ENCODE measurements around the gene PIGC.

PIGC gene

DNA sequence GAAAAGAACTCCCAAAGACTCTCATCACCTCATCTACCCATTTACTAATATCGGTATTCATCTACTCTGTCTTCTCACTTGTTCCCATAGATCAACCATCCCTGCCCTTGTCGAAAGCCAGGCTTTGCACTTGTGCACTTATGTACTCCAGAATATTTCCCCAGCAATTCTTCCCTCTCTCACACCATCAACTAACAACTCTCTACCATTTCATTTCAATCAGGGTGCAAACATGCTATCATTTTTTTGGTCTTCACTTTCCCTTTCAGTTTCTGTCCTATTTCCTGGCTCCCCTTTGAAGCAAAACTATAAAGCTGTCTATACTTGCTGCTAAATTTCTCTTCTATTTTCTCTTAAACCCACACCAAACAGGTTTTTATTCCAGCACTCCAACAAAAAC lies 16.7 kb downstream of the PIGC start:
- peak; percentile 35 for DNase-seq

DNA sequence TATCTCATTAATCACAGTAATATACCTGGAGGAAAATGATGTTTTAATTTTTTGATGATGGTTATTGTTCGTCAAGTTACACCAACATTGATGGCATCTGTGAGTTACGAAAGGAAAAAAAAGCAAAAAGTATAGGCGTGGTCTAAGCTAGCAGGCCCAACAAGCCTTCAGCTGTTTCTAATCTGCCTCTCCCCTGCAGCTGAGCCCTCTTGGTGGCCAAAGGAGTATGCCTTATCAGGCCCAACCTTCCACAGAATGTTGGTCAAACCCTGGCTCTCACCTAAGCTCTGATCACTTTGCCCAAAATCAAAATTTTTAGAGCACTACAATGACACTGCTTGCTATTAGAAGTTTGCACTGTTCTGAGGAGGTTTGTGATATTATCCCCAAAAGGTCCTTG lies 18.5 kb downstream of the PIGC start:
- DNase-seq: peak; percentile 49

GRCh38 chr1:172423336-172423735 lies 20.5 kb downstream of the PIGC start:
- DNase-seq: no peak

DNA sequence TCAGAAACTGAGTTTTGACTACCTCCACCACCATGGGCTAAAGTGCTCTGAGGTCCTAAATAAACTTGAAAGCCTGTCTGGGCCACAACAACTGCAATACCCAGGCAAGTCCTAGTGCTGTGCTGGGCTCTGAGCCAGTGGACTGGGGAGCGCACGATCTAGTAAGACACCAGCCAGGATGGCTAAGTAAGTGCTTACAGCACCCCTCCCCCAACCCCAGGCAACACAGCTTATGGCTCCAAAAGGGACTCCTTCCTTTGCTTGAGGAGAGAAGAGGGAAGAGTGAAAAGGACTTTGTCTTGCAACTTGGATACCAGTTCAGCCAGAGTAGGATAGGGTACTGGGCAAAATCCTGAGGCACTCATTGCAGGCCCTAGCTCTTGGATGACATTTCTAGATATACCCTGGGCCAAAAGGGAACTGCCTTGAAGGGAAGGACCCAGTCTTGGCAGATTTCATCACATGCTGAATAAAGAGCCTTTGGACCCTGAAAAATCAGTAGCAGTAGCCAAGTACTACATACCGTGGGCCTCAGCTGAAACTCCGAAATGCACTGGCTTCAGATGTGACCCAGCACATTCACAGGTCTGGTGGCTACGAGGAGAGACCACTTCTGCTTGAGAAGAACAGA lies 21.8 kb downstream of the PIGC start:
- no peak for DNase-seq

DNA sequence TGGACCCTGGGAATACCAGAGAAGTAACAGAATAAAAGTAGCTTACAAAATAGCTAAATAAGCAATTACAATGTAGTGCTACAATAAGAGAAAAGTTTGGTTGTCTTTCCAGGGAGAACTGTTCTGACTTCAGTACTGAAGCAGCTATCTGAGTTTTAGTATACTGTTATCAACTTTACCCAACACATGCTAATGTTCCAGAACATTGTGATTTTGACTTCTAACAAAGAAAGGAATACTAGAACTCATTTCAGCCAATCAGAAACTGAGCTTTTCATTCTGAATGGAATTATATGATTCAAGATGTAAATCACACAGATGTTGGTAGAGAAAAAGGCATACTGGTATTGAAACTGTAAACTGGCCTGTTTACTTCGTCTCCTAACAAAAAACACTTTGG lies 23.5 kb downstream of the PIGC start, which contains the start of gene C1orf105:
C1orf105 (plus strand) TSS at position 301 of the 400 bp plus-strand sequence. CDS start 201 bp downstream, outside the sequence.
- no peak for DNase-seq

- no peak for DNase-seq
Observed at GRCh38 chr1:172417557-172417956, 26.3 kb downstream of the PIGC start.

DNA sequence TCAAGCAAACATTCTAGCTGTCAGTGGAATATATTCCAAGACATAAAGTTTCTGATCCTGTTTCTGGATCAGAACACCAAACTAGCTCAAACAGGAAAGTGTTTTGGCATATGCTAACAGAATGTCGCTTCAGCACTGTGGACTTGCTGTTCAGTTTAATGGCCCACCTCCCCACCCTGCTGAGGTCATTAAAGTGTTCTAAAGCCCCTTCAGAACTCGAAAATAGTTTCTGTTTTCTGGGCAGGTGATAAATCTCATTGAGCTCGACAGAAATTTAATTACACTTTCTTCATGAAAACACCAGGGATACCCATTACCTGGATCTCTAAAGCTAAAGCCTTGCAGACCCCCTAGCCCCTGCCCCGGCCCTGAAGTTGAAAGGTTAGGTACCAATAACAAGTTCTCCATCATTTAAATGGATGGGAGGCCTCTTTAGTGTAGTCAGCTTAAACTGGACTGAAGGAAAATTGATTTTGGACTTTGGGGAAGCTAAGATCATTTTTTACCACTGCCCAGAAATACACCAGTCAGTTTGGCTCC lies 27.3 kb downstream of the PIGC start:
- no peak for DNase-seq

GRCh38 chr1:172414331-172414730 lies 29.5 kb downstream of the PIGC start:
- DNase-seq: no peak

GRCh38 chr1:172411791-172412338 lies 32.0 kb downstream of the PIGC start:
- DNase-seq: no peak

- DNase-seq: no peak
Observed at GRCh38 chr1:172410027-172410426, 33.8 kb downstream of the PIGC start.

DNA sequence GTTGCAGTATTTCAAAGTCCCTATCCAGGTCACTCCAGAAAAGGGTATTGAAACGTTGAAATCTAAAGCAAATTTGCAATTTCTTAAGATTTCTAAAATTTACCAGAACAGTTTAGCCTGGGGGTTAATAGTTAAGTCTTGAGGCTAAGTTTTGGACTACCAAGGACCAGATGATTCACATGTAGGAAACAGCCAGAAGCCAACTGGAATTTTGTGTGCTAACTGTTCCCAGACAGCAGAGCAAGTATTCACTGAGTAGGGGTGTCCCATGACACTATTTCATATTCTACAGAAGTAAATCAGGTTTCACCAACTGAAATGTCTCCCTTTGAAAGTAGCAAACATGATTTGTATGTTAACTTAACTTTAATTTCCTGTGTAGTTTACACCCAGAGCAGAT lies 34.9 kb downstream of the PIGC start:
- no peak for DNase-seq

GRCh38 chr1:172406968-172407367 lies 36.9 kb downstream of the PIGC start:
- DNase-seq: no peak

GRCh38 chr1:172405912-172406311 lies 38.0 kb downstream of the PIGC start:
- DNase-seq: no peak

GRCh38 chr1:172404121-172404520 lies 39.7 kb downstream of the PIGC start:
- no peak for DNase-seq

GRCh38 chr1:172402878-172403569 lies 40.8 kb downstream of the PIGC start:
- DNase-seq: peak; percentile 38

GRCh38 chr1:172401892-172402291 lies 42.0 kb downstream of the PIGC start:
- peak; percentile 95 for DNase-seq

GRCh38 chr1:172401477-172401876 lies 42.4 kb downstream of the PIGC start:
- DNase-seq: no peak

DNA sequence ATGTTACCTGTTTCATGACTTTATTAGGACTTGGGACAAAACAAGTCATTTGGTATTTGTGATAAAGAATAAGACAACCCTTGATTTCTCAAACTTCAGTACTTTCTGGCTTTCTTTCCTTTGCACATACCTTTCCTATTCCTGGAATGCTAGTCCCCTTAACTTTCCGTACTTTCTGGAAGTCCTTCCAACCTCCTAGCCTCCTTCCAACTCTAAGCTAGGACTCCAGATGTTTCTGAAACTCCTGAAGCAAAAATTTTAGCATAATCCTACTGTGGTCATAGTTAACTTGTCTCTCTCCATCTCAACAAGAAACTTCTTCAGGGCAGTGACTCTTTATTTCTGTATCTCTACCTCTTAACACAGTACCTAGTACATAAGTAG lies 43.2 kb downstream of the PIGC start:
- no peak for DNase-seq

DNA sequence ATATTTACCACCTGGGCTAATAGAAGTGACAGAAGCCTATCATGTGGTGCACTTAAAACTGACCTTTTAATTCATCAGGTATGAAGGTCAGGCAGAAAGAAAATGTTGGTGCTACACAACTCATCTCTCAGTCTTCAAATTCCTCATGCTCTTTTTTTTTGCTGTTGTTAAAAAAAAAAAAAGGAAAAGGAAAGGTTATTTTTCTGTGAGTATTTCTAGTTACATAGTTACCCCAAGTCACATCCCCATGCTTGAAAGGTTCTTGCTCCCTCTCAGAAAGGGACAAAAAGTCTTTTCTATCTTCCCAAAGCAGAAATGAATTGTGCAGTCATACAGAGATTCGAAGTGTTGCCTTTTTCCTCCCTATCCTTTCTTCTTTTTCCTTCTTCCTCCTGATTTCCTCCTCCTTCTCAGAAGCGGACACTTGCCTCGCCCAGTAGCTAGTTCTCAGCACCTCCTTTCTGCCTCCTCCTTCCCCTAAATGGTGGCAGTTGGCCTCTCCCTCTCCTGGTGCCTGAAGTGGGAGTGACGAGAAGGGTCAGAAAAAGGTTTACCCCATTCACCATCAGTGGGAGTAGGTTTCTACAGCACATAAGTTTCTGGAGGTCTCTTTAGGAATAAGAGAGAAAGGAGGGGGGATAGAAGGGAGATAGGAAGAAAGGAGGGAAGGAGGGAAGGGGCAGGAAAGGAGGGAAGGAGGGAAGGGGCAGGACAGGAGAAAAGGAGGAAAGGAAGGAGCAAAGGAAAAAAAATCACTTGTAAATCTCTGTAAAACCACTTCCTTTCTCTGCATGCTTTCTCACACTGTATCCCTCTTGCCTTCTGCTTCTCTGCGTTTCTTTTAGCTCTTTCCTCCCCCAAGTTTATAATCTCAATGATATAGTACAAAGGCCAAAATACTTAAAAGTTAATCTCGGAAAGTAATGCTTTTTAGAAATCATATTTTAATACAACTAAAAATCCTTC lies 43.8 kb downstream of the PIGC start:
- DNase-seq: no peak

DNA sequence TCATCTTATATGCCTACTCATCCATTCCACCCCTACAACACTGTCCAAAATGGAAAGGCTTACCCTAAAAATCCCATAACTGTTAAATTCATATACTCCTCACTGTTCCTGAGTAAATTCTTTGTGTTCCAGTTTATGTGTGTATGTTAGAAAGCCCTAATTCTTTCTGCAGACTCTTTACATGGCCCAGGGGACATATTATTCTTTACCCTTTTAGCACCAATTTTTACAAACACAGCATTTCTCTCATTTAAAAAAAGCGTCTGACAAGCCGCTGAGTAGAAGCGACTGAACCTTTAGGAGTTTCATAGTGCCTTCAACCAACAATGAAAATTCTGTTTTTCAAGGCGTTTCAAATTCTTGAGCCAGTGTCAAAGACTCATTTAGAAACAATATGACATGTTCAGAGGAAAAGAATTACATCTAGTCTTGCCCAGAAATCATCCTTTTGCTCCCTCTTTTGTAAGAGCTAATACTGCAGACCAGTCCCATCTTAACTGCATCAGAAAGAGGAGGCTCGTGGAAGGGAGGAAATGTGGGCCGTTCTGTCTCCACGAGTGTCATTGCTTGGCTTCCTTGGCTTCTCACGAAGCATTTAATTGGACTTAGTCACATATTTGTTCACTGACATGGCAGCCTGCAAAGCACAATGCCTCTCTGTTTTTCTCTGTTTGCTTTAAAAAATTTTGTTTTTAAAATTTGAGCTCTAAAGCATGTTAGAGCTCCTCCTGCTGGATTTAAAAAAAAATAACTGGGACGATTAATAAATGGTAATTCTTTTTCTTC lies 44.7 kb downstream of the PIGC start:
- DNase-seq: peak; percentile 39

- no peak for DNase-seq
Observed at GRCh38 chr1:172398193-172398592, 45.7 kb downstream of the PIGC start.

- no peak for DNase-seq
Observed at GRCh38 chr1:172397633-172398032, 46.2 kb downstream of the PIGC start.

Measured in OCI-M1 (cell line).